ENCODE data around the gene CBARP. TPM values are rescaled to one million over a fixed set of nuclear protein-coding genes. Genes with fewer than 3 reads are reported as not detected.
A peak's percentile ranks its signal among the peaks of the same experiment; 100 is the strongest.
"Not testable (repeated sequence)": the region's sequence is repeated elsewhere in the genome, so short reads cannot be mapped to it uniquely, and the experiment has no call there.

The CBARP gene
- total RNA-seq, 4 donors from 2014 or later, result 0.58 to 1.0 (median 0.99) TPM; not detected in 1

GRCh38 chr19:1249990-1250436, 12.2 kb upstream of the CBARP start:
- H3K9me3 ChIP-seq, result no peaks in the 10 kb centered on the region
- peaks cover 0 to 3% (median 0%) of the 10 kb centered on the region in 4 donors for H3K27me3 ChIP-seq
- H3K36me3 ChIP-seq, result peaks cover 15 to 39% (median 32%) of the 10 kb centered on the region in 4 donors
- peak overlapping the region; percentile 99 to 100 (median 100) for H3K27ac ChIP-seq (replicated peaks in 1 of 4)
- peaks cover 52 to 81% (median 71%) of the 10 kb centered on the region in 4 donors for H3K4me1 ChIP-seq
- H3K4me3 ChIP-seq, result peak overlapping the region; percentile 77 to 89 (median 82)
- TF ChIP-seq POLR2A (IDR thresholded peaks at IDR 0.05; ENCODE audit: low read depth) (no peak), POLR2AphosphoS5 (IDR thresholded peaks at IDR 0.05) (no peak)
- 0% methylated on average over 5 of the region's 67 CpGs for WGBS
- intact Hi-C loops (cut with DNase I), result no loop called here
- no peak for DNase-seq (ENCODE audit: extremely low spot score)

- intact Hi-C loops (cut with DNase I), result no loop called here
- DNase-seq (ENCODE audit: extremely low spot score), result peak; percentile 98
- Histone ChIP-seq H3K9me3 (no peaks in the 10 kb centered on the region), H3K27me3 (peaks cover 0 to 3% (median 0%) of the 10 kb centered on the region in 4 donors), H3K4me1 (peaks cover 51 to 81% (median 71%) of the 10 kb centered on the region in 4 donors), H3K4me3 (peak overlapping the region; percentile 77 to 89 (median 82)), H3K27ac (replicated peaks in 1 of 4) (peak overlapping the region; percentile 100), H3K36me3 (peaks cover 9 to 33% (median 27%) of the 10 kb centered on the region in 4 donors)
- TF ChIP-seq EP300 (IDR thresholded peaks at IDR 0.05), result peak; percentile 47
- peak; percentile 97 for TF ChIP-seq POLR2A (IDR thresholded peaks at IDR 0.05; ENCODE audit: low read depth)
- TF ChIP-seq CTCF (IDR thresholded peaks at IDR 0.05), result no peak
- peak; percentile 91 to 98 for TF ChIP-seq POLR2AphosphoS5 (IDR thresholded peaks at IDR 0.05)
- WGBS, result no CpG with 5 or more reads among the region's 102 CpGs
These were observed 11.6 kb upstream of the CBARP start for GRCh38 chr19:1249298-1249989.

- Histone ChIP-seq H3K27ac (replicated peaks in 1 of 4) (peak overlapping the region; percentile 100), H3K9me3 (no peaks in the 10 kb centered on the region), H3K27me3 (peaks cover 0 to 3% (median 0%) of the 10 kb centered on the region in 4 donors), H3K4me1 (peaks cover 50 to 81% (median 71%) of the 10 kb centered on the region in 4 donors), H3K4me3 (peak overlapping the region; percentile 77 to 89 (median 82)), H3K36me3 (peaks cover 6 to 27% (median 22%) of the 10 kb centered on the region in 4 donors)
- intact Hi-C loops (cut with DNase I), result no loop called here
- DNase-seq (ENCODE audit: extremely low spot score), result no peak
- TF ChIP-seq EP300 (IDR thresholded peaks at IDR 0.05) (no peak), CTCF (IDR thresholded peaks at IDR 0.05) (peak; percentile 83 to 96 (median 94))
- WGBS, result 4% methylated on average over 12 of the region's 74 CpGs
These were observed 11.0 kb upstream of the CBARP start for GRCh38 chr19:1248786-1249297.

GRCh38 chr19:1248139-1248785, 10.5 kb upstream of the CBARP start, which contains the start of gene MIDN:
Gene MIDN, plus strand, starts transcription at chr19:1248583. Its CDS starts 1,714 bp downstream, at chr19:1250297.
- no peaks in the 10 kb centered on the region for H3K9me3 ChIP-seq
- H3K4me1 ChIP-seq, result peaks cover 50 to 81% (median 71%) of the 10 kb centered on the region in 4 donors
- DNase-seq (ENCODE audit: extremely low spot score), result peak; percentile 96
- peak within 1 kb of the TSS; percentile 100 for H3K27ac ChIP-seq (replicated peaks in 1 of 4)
- peak in 2 of 3 experiments; percentile 18 to 25 for TF ChIP-seq CTCF (IDR thresholded peaks at IDR 0.05)
- peak; percentile 63 to 97 for TF ChIP-seq POLR2AphosphoS5 (IDR thresholded peaks at IDR 0.05)
- TF ChIP-seq EP300 (IDR thresholded peaks at IDR 0.05), result peak; percentile 34
- peak; percentile 94 for TF ChIP-seq POLR2A (IDR thresholded peaks at IDR 0.05; ENCODE audit: low read depth)
- peak within 1 kb of the TSS; percentile 77 to 89 (median 82) for H3K4me3 ChIP-seq
- H3K27me3 ChIP-seq, result peaks cover 0 to 3% (median 0%) of the 10 kb centered on the region in 4 donors
- intact Hi-C loops (cut with DNase I), result no loop called here
- WGBS, result 0% methylated on average over 2 of the region's 60 CpGs
- peaks cover 6 to 24% (median 20%) of the 10 kb centered on the region in 4 donors for H3K36me3 ChIP-seq

- DNase-seq (ENCODE audit: extremely low spot score), result no peak
- TF ChIP-seq EP300 (IDR thresholded peaks at IDR 0.05) (no peak), POLR2A (IDR thresholded peaks at IDR 0.05; ENCODE audit: low read depth) (no peak), CTCF (IDR thresholded peaks at IDR 0.05) (no peak), POLR2AphosphoS5 (IDR thresholded peaks at IDR 0.05) (no peak)
- Histone ChIP-seq H3K36me3 (peaks cover 6 to 24% (median 20%) of the 10 kb centered on the region in 4 donors), H3K27ac (replicated peaks in 1 of 4) (peak overlapping the region; percentile 100), H3K27me3 (peaks cover 0 to 3% (median 0%) of the 10 kb centered on the region in 4 donors), H3K9me3 (no peaks in the 10 kb centered on the region), H3K4me1 (peaks cover 55 to 81% (median 71%) of the 10 kb centered on the region in 4 donors), H3K4me3 (peak overlapping the region; percentile 77 to 89 (median 82))
- 86% methylated on average over 1 of the region's 8 CpGs for WGBS
- intact Hi-C loops (cut with DNase I), result no loop called here
These were observed 9.9 kb upstream of the CBARP start for GRCh38 chr19:1247748-1248138.

GRCh38 chr19:1246265-1247087, 8.7 kb upstream of the CBARP start:
- H3K9me3 ChIP-seq; DNase-seq (ENCODE audit: extremely low spot score); intact Hi-C loops (cut with DNase I); H3K27me3 ChIP-seq: not testable (repeated sequence)
- Histone ChIP-seq H3K27ac (replicated peaks in 1 of 4) (peak overlapping the region; percentile 91 to 100 (median 100)), H3K36me3 (peaks cover 2 to 16% (median 14%) of the 10 kb centered on the region in 4 donors), H3K4me1 (peaks cover 57 to 77% (median 68%) of the 10 kb centered on the region in 4 donors), H3K4me3 (peak overlapping the region in 2 of 4 donors; percentile 24 to 44)
- WGBS, result 79% methylated on average over 23 of the region's 27 CpGs

Data from esophagus muscularis mucosa (tissue), 4 donors.